HG03066 (cell line): ENCODE measurements around the gene ITK.
A peak's percentile ranks its signal among the peaks of the same experiment; 100 is the strongest.
"Not testable (repeated sequence)": the region's sequence is repeated elsewhere in the genome, so short reads cannot be mapped to it uniquely, and the experiment has no call there.

Experiments
- ATAC-seq: cut with Tn5 transposase; IDR thresholded peaks from one replicate; pipeline ENCODE4 v1.9.1; 2021; ENCODE audit warnings: low read depth; ENCODE audit not compliant: unreplicated experiment

ITK gene

GRCh38 chr5:157166214-157167213 lies 14.1 kb upstream of the ITK start, which contains the start of gene GARIN3:
Gene GARIN3, minus strand, starts transcription at chr5:157166264. Its CDS starts 96 bp downstream, at chr5:157166168.
- no peak for ATAC-seq

- ATAC-seq: no peak
Observed at GRCh38 chr5:157167214-157167621, 13.4 kb upstream of the ITK start.

GRCh38 chr5:157168286-157168685 lies 12.4 kb upstream of the ITK start:
- no peak for ATAC-seq

GRCh38 chr5:157172403-157172802 lies 8.2 kb upstream of the ITK start:
- peak; percentile 97 for ATAC-seq

- no peak for ATAC-seq
Observed at GRCh38 chr5:157175071-157175612, 5.5 kb upstream of the ITK start.

GRCh38 chr5:157177953-157178352 lies 2.7 kb upstream of the ITK start:
- ATAC-seq: no peak

- no peak for ATAC-seq
Observed at GRCh38 chr5:157178966-157179365, 1.7 kb upstream of the ITK start.

- ATAC-seq: no peak
Observed at GRCh38 chr5:157182143-157182757, 1.6 kb downstream of the ITK start.

- no peak for ATAC-seq
Observed at GRCh38 chr5:157184117-157184670, 3.6 kb downstream of the ITK start.

GRCh38 chr5:157185122-157185521 lies 4.5 kb downstream of the ITK start:
- not testable (repeated sequence) for ATAC-seq

- ATAC-seq: no peak
Observed at GRCh38 chr5:157186309-157187045, 5.8 kb downstream of the ITK start.

- ATAC-seq: no peak
Observed at GRCh38 chr5:157187046-157187754, 6.6 kb downstream of the ITK start.

- ATAC-seq: no peak
Observed at GRCh38 chr5:157188270-157188669, 7.6 kb downstream of the ITK start.

GRCh38 chr5:157189223-157189622 lies 8.6 kb downstream of the ITK start:
- ATAC-seq: peak; percentile 82

GRCh38 chr5:157193699-157194424 lies 13.2 kb downstream of the ITK start:
- no peak for ATAC-seq

GRCh38 chr5:157196045-157196444 lies 15.4 kb downstream of the ITK start:
- no peak for ATAC-seq

- no peak for ATAC-seq
Observed at GRCh38 chr5:157197086-157197485, 16.4 kb downstream of the ITK start.

GRCh38 chr5:157198277-157198986 lies 17.8 kb downstream of the ITK start:
- ATAC-seq: no peak
